Uterus (tissue), 2 donors: ENCODE results near the gene MYO1B.

Experiments used
- POLR2A ChIP-seq, 2 donors: fragments of 450-650 bp; IDR thresholded peaks; one replicate each; pipeline ENCODE4 v1.6.1; 2016; ENCODE audit warnings: antibody characterized with exemption in 2 of 2, mild to moderate bottlenecking in 1 of 2, moderate library complexity in 1 of 2
- TF ChIP-seq, protein P1 (sequence below), 4 experiments: fragments of 200-600 bp in 2 of 4; fragments of 450-650 bp in 2 of 4; sonication (generic) in 2 of 4; IDR thresholded peaks; one replicate each; pipeline ENCODE4 v1.5.1; 2016 to 2019; ENCODE audit warnings: antibody characterized with exemption in 4 of 4, mild to moderate bottlenecking in 2 of 4, moderate library complexity in 1 of 4

- TF ChIP-seq, protein P1, sequence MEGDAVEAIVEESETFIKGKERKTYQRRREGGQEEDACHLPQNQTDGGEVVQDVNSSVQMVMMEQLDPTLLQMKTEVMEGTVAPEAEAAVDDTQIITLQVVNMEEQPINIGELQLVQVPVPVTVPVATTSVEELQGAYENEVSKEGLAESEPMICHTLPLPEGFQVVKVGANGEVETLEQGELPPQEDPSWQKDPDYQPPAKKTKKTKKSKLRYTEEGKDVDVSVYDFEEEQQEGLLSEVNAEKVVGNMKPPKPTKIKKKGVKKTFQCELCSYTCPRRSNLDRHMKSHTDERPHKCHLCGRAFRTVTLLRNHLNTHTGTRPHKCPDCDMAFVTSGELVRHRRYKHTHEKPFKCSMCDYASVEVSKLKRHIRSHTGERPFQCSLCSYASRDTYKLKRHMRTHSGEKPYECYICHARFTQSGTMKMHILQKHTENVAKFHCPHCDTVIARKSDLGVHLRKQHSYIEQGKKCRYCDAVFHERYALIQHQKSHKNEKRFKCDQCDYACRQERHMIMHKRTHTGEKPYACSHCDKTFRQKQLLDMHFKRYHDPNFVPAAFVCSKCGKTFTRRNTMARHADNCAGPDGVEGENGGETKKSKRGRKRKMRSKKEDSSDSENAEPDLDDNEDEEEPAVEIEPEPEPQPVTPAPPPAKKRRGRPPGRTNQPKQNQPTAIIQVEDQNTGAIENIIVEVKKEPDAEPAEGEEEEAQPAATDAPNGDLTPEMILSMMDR (IDR thresholded peaks at IDR 0.05), result no peak
- TF ChIP-seq POLR2A (IDR thresholded peaks at IDR 0.05), result no peak
Observed at GRCh38 chr2:191394043-191394442, 148.8 kb downstream of the MYO1B start.
